Kidney (tissue), 14 donors: ENCODE data around the gene CA12. TPM values are rescaled to one million over a fixed set of nuclear protein-coding genes. Genes with fewer than 3 reads are reported as not detected.

Experiments used
- DNase-seq, 5 donors: peaks; one replicate each; pipeline ENCODE4 v3.0.0-alpha.2; 2013 to 2020
- FAIRE-seq: peaks from 2 replicates; lab custom pipeline; 2012; peaks lifted over from hg19 to GRCh38; lab: Jason Lieb, UNC
- H3K27ac ChIP-seq, 2 donors: one replicate each; pipeline ENCODE4 v1.7.0; 2013; ENCODE audit warnings: low read depth in 2 of 2, low read length in 2 of 2, inconsistent platforms in 1 of 2
- H3K27me3 ChIP-seq: one replicate; pipeline ENCODE4 v1.7.1; 2013; ENCODE audit warnings: low read length, inconsistent platforms; ENCODE audit not compliant: control insufficient read depth, insufficient read depth
- H3K36me3 ChIP-seq, 3 donors: one replicate each; pipeline versions ENCODE4 v1.7.0 to v1.7.1; 2013; ENCODE audit warnings: low read length in 3 of 3, control low read depth in 1 of 3, inconsistent platforms in 1 of 3; ENCODE audit not compliant: insufficient read depth in 3 of 3, control insufficient read depth in 2 of 3
- H3K4me1 ChIP-seq, 3 donors: one replicate each; pipeline versions ENCODE4 v1.7.0 to v1.7.1; 2013; ENCODE audit warnings: low read length in 3 of 3, inconsistent platforms in 1 of 3, low read depth in 1 of 3; ENCODE audit not compliant: control insufficient read depth in 2 of 3, insufficient read depth in 2 of 3
- H3K4me3 ChIP-seq, 3 donors: one replicate each; pipeline versions ENCODE4 v1.7.0 to v1.8.1; 2013; ENCODE audit warnings: low read length in 3 of 3, control low read depth in 1 of 3, inconsistent platforms in 1 of 3
- H3K9ac ChIP-seq, 3 donors: one replicate each; pipeline versions ENCODE4 v1.7.0 to v1.7.1; 2013; ENCODE audit warnings: low read length in 3 of 3, control low read depth in 1 of 3, inconsistent platforms in 1 of 3
- H3K9me3 ChIP-seq, 3 donors: one replicate each; pipeline versions ENCODE4 v1.7.0 to v1.7.1; 2013; ENCODE audit warnings: low read length in 3 of 3, control low read depth in 1 of 3, inconsistent platforms in 1 of 3; ENCODE audit not compliant: control insufficient read depth in 2 of 3, insufficient read depth in 1 of 3
- intact Hi-C: fragments of 100-400 bp; cut with DNase I; formaldehyde crosslinking; loops from one replicate; pipeline ENCODE4 v1.11.1; 2022
- polyA plus RNA-seq: library from polyadenylated mRNA; stranded (reverse); fragments of 350-450 nt; fragmentation: Illumina TruSeq; extraction: RNeasy Lipid Tissue Mini Kit (QIAGEN cat#74804); gene quantifications from one replicate; pipeline ENCODE4 v1.2.3, GENCODE V29; 2014; ENCODE audit warnings: low read depth, low replicate concordance; ENCODE audit not compliant: insufficient read depth
- total RNA-seq: library from RNA; stranded (reverse); fragmentation: NEBNext Ultra II Directional; extraction: Animal tissue kit (Norgen Biotek cat#: 25700); gene quantifications from one replicate; pipeline ENCODE4 v1.2.1, GENCODE V29; 2021
- TF ChIP-seq, protein P1 (sequence below): IDR thresholded peaks from 3 replicates; pipeline ENCODE4 v1.5.1; 2012; ENCODE audit warnings: mild to moderate bottlenecking, moderate library complexity, borderline replicate concordance; ENCODE audit not compliant: insufficient read depth; ENCODE audit errors: extremely low read depth
- donor health status: control.
- donor health status: control.
- donor health status: control.
- donor health status: control.
- donor health status: control.
- donor health status: DM: yes; HTN: yes; CAD: no.
- donor health status: Normal renal cell carcinoma (clear cell type).

CA12 gene
- total and polyA plus RNA-seq, 2 donors from 2014 or later = 237 to 242 TPM

DNA sequence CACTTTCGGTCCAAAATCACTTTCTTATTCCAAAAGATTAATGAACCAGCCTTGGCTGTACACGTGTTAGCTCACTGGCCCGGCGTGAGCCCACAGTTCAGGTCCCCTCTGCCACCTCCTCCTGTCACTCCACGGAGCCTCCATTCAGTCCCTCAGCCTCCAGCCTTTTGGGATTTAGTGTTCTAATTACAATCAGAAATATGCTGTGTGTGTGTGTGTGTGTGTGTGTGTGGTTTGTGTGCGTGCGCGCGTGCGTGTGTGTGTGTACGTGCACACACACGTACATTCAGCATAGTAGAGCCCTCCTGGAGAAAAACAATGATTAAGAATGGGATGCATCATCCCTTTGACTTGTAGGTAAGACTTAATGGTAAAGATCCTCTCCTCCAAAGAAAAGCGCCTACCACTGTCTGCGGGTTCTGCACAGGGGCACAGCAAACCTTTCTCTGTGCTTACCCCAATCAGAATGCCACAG is 801 bp downstream of the CA12 start:
- FAIRE-seq = no peak
- Histone ChIP-seq H3K4me3 (peak overlapping the region; percentile 46 to 85 (median 83)), H3K27me3 (no peaks in the 10 kb centered on the region), H3K27ac (peak overlapping the region; percentile 94), H3K36me3 (peaks cover 0 to 4% (median 0%) of the 10 kb centered on the region in 3 donors), H3K9me3 (no peaks in the 10 kb centered on the region), H3K4me1 (peaks cover 3 to 13% (median 4%) of the 10 kb centered on the region in 3 donors), H3K9ac (peak overlapping the region; percentile 45 to 97 (median 50))
- intact Hi-C loops = no loop called here
- TF ChIP-seq, protein P1, sequence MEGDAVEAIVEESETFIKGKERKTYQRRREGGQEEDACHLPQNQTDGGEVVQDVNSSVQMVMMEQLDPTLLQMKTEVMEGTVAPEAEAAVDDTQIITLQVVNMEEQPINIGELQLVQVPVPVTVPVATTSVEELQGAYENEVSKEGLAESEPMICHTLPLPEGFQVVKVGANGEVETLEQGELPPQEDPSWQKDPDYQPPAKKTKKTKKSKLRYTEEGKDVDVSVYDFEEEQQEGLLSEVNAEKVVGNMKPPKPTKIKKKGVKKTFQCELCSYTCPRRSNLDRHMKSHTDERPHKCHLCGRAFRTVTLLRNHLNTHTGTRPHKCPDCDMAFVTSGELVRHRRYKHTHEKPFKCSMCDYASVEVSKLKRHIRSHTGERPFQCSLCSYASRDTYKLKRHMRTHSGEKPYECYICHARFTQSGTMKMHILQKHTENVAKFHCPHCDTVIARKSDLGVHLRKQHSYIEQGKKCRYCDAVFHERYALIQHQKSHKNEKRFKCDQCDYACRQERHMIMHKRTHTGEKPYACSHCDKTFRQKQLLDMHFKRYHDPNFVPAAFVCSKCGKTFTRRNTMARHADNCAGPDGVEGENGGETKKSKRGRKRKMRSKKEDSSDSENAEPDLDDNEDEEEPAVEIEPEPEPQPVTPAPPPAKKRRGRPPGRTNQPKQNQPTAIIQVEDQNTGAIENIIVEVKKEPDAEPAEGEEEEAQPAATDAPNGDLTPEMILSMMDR = no peak
- peak in 3 of 5 donors; percentile 59 to 69 (median 65) for DNase-seq

DNA sequence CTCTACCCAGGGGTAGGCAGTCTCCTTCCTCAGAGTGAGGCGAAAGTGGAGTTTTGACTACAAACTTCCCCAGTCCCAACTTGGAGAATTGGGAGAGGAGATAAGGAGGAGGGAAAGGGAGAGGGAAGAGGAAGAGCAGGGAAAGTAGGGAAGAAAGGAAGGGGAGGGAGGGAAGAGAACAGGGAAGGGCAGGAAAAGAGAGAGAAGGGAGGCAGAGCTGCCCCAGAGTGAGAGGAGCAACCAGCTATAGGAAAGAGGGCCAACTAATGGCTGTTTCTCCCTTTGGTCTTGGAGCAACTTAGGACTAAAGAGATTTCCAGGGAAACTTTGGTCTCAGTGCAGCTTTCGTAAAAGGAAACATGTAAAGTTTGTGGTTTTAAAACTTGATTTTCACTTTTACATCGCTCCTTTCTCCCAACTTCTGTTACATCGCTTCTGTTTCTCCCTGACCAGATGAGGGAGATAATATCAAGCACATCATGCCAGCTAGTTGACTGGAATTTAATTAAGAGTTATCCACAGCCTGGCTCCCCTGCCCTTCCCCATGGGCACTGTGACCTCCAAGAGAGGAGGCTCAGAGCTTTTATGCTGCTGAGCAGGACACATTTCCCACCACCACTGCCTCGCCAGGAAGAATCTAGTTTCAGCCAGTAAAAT is 1.4 kb downstream of the CA12 start:
- Histone ChIP-seq H3K27ac (peak overlapping the region; percentile 94), H3K9me3 (no peaks in the 10 kb centered on the region), H3K4me3 (peak overlapping the region; percentile 41 to 85 (median 83)), H3K4me1 (peaks cover 4 to 15% (median 5%) of the 10 kb centered on the region in 3 donors), H3K27me3 (no peaks in the 10 kb centered on the region), H3K9ac (peak overlapping the region in 2 of 3 donors; percentile 50 to 97), H3K36me3 (peaks cover 0 to 4% (median 0%) of the 10 kb centered on the region in 3 donors)
- no peak for FAIRE-seq
- no peak for DNase-seq
- TF ChIP-seq, protein P1 = no peak
- intact Hi-C loops = no loop called here

DNA sequence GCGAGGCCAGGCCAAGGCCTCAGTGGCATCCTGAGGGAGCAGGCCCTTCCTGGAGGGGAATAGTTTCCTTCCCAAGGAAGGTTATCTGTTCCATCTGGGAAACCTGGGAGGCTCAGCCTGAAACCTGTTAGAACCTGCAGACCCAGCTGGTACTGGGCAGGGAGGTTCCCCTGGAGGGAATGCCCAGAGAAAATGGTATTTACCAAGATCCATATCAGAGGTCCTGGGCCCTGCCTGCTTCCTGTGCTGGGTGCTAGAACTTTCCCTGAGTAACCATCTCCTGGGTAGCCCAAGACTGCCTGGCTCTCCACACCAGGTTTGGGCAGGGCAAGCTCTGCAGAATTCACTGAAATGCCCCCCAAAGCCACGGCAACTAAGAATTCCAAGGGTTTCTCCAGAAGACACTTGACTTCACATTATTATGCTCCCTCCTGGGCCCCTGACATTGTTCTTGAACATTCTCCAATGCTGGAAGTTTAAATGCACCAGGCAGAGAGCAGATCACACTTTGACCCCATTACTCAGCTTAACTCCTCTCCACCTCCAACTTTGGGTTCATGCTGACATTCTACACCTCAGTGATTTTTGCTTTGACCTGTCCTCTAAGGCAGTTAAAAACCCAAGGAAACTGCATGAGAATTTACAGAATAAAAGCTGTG is 2.0 kb downstream of the CA12 start:
- TF ChIP-seq, protein P1 = no peak
- FAIRE-seq = no peak
- Histone ChIP-seq H3K4me3 (peak overlapping the region; percentile 34 to 85 (median 83)), H3K27me3 (no peaks in the 10 kb centered on the region), H3K9ac (peak overlapping the region in 2 of 3 donors; percentile 50 to 97), H3K27ac (peak overlapping the region; percentile 94), H3K36me3 (peaks cover 0 to 5% (median 0%) of the 10 kb centered on the region in 3 donors), H3K9me3 (no peaks in the 10 kb centered on the region), H3K4me1 (peaks cover 7 to 22% (median 11%) of the 10 kb centered on the region in 3 donors)
- intact Hi-C loops = no loop called here
- DNase-seq = peak in 2 of 5 donors; percentile 53 to 65
